ENCODE results near the gene OPRPN. TPM values are rescaled to one million over a fixed set of nuclear protein-coding genes. Genes with fewer than 3 reads are reported as not detected.

The OPRPN gene
- total and polyA plus RNA-seq, 2 of the 4 experiments (the other 2 are of a cell fraction), result not detected

DNA sequence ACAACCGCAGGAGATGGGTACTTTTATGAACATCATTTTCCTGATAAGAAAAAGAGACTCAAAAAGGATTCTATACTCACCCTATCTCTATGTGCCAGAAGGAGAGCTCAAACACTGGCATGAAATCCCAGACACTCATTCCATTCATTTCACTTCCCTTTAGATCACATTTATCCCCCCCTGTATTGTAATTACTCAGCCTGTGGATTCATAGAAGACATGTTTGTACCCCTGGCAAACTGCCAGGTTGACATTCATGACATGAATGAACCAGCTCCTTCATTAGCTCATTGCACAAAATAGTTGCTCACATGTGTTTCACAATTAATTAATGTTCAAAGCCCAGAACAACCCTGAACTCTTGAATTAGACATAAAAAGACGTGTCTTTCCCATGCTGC, 32.3 kb upstream of the OPRPN start:
- Histone ChIP-seq H3K9ac (ENCODE audit: low read depth, low read length) (no peak overlapping the region), H4K8ac (ENCODE audit: low read depth in 2 of 2, low read length in 2 of 2) (no peak overlapping the region), H2AFZ (replicated peaks; ENCODE audit: low read length, poor library complexity) (no peak overlapping the region), H3K79me1 (ENCODE audit: low read depth in 1 of 2, low read length in 2 of 2) (no peaks in the 10 kb centered on the region), H3K4me2 (ENCODE audit: low read depth, low read length) (no peak overlapping the region), H3K56ac (ENCODE audit: extremely low read depth, insufficient read depth, low read length) (no peak overlapping the region), H4K20me1 (ENCODE audit: insufficient read depth, low read length) (no peaks in the 10 kb centered on the region), H3K9me1 (ENCODE audit: insufficient read depth, low read length) (no peaks in the 10 kb centered on the region), H3K4me3 (ENCODE audit: insufficient read depth, low read depth, low read length) (no peak overlapping the region), H3K27ac (ENCODE audit: insufficient read depth, low read length) (no peak overlapping the region), H2BK15ac (ENCODE audit: low read depth, low read length) (no peak overlapping the region), H3K23ac (ENCODE audit: low read depth, low read length) (no peak overlapping the region), H2BK5ac (ENCODE audit: low read depth, low read length, poor library complexity, severe bottlenecking) (no peak overlapping the region), H4K5ac (ENCODE audit: low read depth, low read length) (no peak overlapping the region), H2BK20ac (ENCODE audit: low read depth, low read length) (no peak overlapping the region), H3K4ac (ENCODE audit: low read depth, low read length) (no peak overlapping the region), H2AK5ac (ENCODE audit: low read depth, low read length) (no peak overlapping the region), H2BK120ac (ENCODE audit: low read depth, low read length) (no peak overlapping the region), H4K91ac (ENCODE audit: insufficient read depth, low read depth, low read length) (no peak overlapping the region), H2AK9ac (replicated peaks; ENCODE audit: low read depth, low read length, poor library complexity) (no peak overlapping the region), H3K4me1 (ENCODE audit: control insufficient read depth, insufficient read depth, low read length) (no peaks in the 10 kb centered on the region), H3K18ac (ENCODE audit: low read depth, low read length) (no peak overlapping the region), H3K9me3 (ENCODE audit: control insufficient read depth, insufficient read depth, low read length) (no peaks in the 10 kb centered on the region), H3K27me3 (ENCODE audit: control insufficient read depth, insufficient read depth, low read length) (no peaks in the 10 kb centered on the region), H3K14ac (replicated peaks; ENCODE audit: low read depth, low read length) (no peak overlapping the region), H3K36me3 (ENCODE audit: control insufficient read depth, insufficient read depth, low read length) (no peaks in the 10 kb centered on the region)
- TF ChIP-seq RCOR1 (IDR thresholded peaks at IDR 0.05; ENCODE audit: insufficient replicate concordance, low read length), result no peak
- intact Hi-C loops (cut with micrococcal nuclease) (no loop called here), dilution Hi-C loops (cut with HindIII; ENCODE audit: low sequenced_read_pairs, unreplicated experiment) (no loop called here), in situ Hi-C loops (cut with MboI; ENCODE audit: low sequenced_read_pairs) (no loop called here)
- POLR2A ChIA-PET (ENCODE audit: unreplicated experiment), result no interaction called here
- DNase-seq (no peak), ATAC-seq (ENCODE audit: low read depth) (no peak)
- CTCF ChIA-PET, result no interaction called here
- WGBS, 2 experiments (ENCODE audit: extremely low coverage in 2 of 2, insufficient read length in 1 of 2), result no CpG with 5 or more reads among the region's 2 CpGs
- no TSS peak for BruUV-seq (replicated peaks)

Measured in IMR-90 (cell line).